Activated naive CD8-positive, alpha-beta T cell (primary cell): ENCODE data around the gene PTPRM.

Source experiments
- H3K27ac Mint-ChIP-seq: one replicate; pipeline ENCODE4 v1.8.0; 2021; ENCODE audit warnings: mixed read lengths
- H3K27me3 Mint-ChIP-seq: one replicate; pipeline ENCODE4 v1.8.0; 2021; ENCODE audit warnings: mixed read lengths
- H3K36me3 Mint-ChIP-seq: one replicate; pipeline ENCODE4 v1.8.0; 2021; ENCODE audit warnings: mixed read lengths
- H3K4me1 Mint-ChIP-seq: one replicate; pipeline ENCODE4 v1.8.0; 2021; ENCODE audit warnings: low read depth, mixed read lengths
- H3K4me3 Mint-ChIP-seq: one replicate; pipeline ENCODE4 v1.8.0; 2021; ENCODE audit warnings: mild to moderate bottlenecking, mixed read lengths
- H3K9me3 Mint-ChIP-seq: one replicate; pipeline ENCODE4 v1.8.0; 2021; ENCODE audit warnings: low read depth, mixed read lengths

Gene PTPRM

GRCh38 chr18:7678389-7678788, 111.3 kb downstream of the PTPRM start:
- H3K36me3 Mint-ChIP-seq = no peaks in the 10 kb centered on the region
- peaks cover 5% of the 10 kb centered on the region for H3K9me3 Mint-ChIP-seq

GRCh38 chr18:7678801-7679200, 111.7 kb downstream of the PTPRM start:
- Mint-ChIP-seq H3K36me3 (no peaks in the 10 kb centered on the region), H3K27me3 (no peaks in the 10 kb centered on the region)

More at GRCh38 chr18:7678389-7678788, 111.3 kb downstream of the PTPRM start:
- H3K27me3 Mint-ChIP-seq = no peaks in the 10 kb centered on the region
- no peak overlapping the region for H3K4me3 Mint-ChIP-seq
- no peak overlapping the region for H3K27ac Mint-ChIP-seq
- no peaks in the 10 kb centered on the region for H3K4me1 Mint-ChIP-seq

GRCh38 chr18:7681298-7681697, 114.2 kb downstream of the PTPRM start:
- H3K4me1 Mint-ChIP-seq = no peaks in the 10 kb centered on the region
- no peak overlapping the region for H3K4me3 Mint-ChIP-seq
- H3K36me3 Mint-ChIP-seq = no peaks in the 10 kb centered on the region
- no peaks in the 10 kb centered on the region for H3K27me3 Mint-ChIP-seq
- no peak overlapping the region for H3K27ac Mint-ChIP-seq
- H3K9me3 Mint-ChIP-seq = peaks cover 5% of the 10 kb centered on the region

More at GRCh38 chr18:7678801-7679200, 111.7 kb downstream of the PTPRM start:
- Mint-ChIP-seq H3K4me3 (no peak overlapping the region), H3K4me1 (no peaks in the 10 kb centered on the region), H3K9me3 (peaks cover 5% of the 10 kb centered on the region), H3K27ac (no peak overlapping the region)

GRCh38 chr18:7682321-7682720, 115.2 kb downstream of the PTPRM start:
- no peaks in the 10 kb centered on the region for H3K36me3 Mint-ChIP-seq
- no peaks in the 10 kb centered on the region for H3K27me3 Mint-ChIP-seq
- no peaks in the 10 kb centered on the region for H3K4me1 Mint-ChIP-seq
- H3K9me3 Mint-ChIP-seq = peaks cover 5% of the 10 kb centered on the region
- H3K27ac Mint-ChIP-seq = no peak overlapping the region
- no peak overlapping the region for H3K4me3 Mint-ChIP-seq

- no peak overlapping the region for H3K4me3 Mint-ChIP-seq
- no peaks in the 10 kb centered on the region for H3K36me3 Mint-ChIP-seq
- H3K27me3 Mint-ChIP-seq = no peaks in the 10 kb centered on the region
- peaks cover 3% of the 10 kb centered on the region for H3K9me3 Mint-ChIP-seq
- no peaks in the 10 kb centered on the region for H3K4me1 Mint-ChIP-seq
- H3K27ac Mint-ChIP-seq = no peak overlapping the region
Measured at GRCh38 chr18:7683753-7684152, 116.6 kb downstream of the PTPRM start.

GRCh38 chr18:7684357-7684756, 117.2 kb downstream of the PTPRM start:
- no peak overlapping the region for H3K4me3 Mint-ChIP-seq

GRCh38 chr18:7684966-7685365, 117.8 kb downstream of the PTPRM start:
- Mint-ChIP-seq H3K27me3 (no peaks in the 10 kb centered on the region), H3K4me1 (no peaks in the 10 kb centered on the region), H3K4me3 (no peak overlapping the region), H3K27ac (no peak overlapping the region), H3K9me3 (no peaks in the 10 kb centered on the region), H3K36me3 (no peaks in the 10 kb centered on the region)

More at GRCh38 chr18:7684357-7684756, 117.2 kb downstream of the PTPRM start:
- no peaks in the 10 kb centered on the region for H3K4me1 Mint-ChIP-seq
- no peak overlapping the region for H3K27ac Mint-ChIP-seq
- no peaks in the 10 kb centered on the region for H3K36me3 Mint-ChIP-seq
- H3K9me3 Mint-ChIP-seq = no peaks in the 10 kb centered on the region
- no peaks in the 10 kb centered on the region for H3K27me3 Mint-ChIP-seq

- no peak overlapping the region for H3K27ac Mint-ChIP-seq
- no peaks in the 10 kb centered on the region for H3K9me3 Mint-ChIP-seq
- H3K4me3 Mint-ChIP-seq = no peak overlapping the region
- no peaks in the 10 kb centered on the region for H3K36me3 Mint-ChIP-seq
- no peaks in the 10 kb centered on the region for H3K27me3 Mint-ChIP-seq
- H3K4me1 Mint-ChIP-seq = no peaks in the 10 kb centered on the region
Measured at GRCh38 chr18:7686278-7686677, 119.2 kb downstream of the PTPRM start.

GRCh38 chr18:7688580-7688979, 121.5 kb downstream of the PTPRM start:
- H3K27ac Mint-ChIP-seq = no peak overlapping the region
- no peaks in the 10 kb centered on the region for H3K4me1 Mint-ChIP-seq
- no peaks in the 10 kb centered on the region for H3K9me3 Mint-ChIP-seq
- no peaks in the 10 kb centered on the region for H3K27me3 Mint-ChIP-seq
- no peak overlapping the region for H3K4me3 Mint-ChIP-seq
- no peaks in the 10 kb centered on the region for H3K36me3 Mint-ChIP-seq

- Mint-ChIP-seq H3K9me3 (no peaks in the 10 kb centered on the region), H3K4me1 (no peaks in the 10 kb centered on the region), H3K27ac (no peak overlapping the region), H3K27me3 (no peaks in the 10 kb centered on the region), H3K36me3 (no peaks in the 10 kb centered on the region), H3K4me3 (no peak overlapping the region)
Measured at GRCh38 chr18:7691206-7691605, 124.1 kb downstream of the PTPRM start.

- Mint-ChIP-seq H3K9me3 (no peaks in the 10 kb centered on the region), H3K27me3 (no peaks in the 10 kb centered on the region), H3K27ac (no peak overlapping the region), H3K4me1 (no peaks in the 10 kb centered on the region), H3K36me3 (no peaks in the 10 kb centered on the region), H3K4me3 (no peak overlapping the region)
Measured at GRCh38 chr18:7696780-7697179, 129.7 kb downstream of the PTPRM start.

- no peaks in the 10 kb centered on the region for H3K27me3 Mint-ChIP-seq
- H3K27ac Mint-ChIP-seq = no peak overlapping the region
- H3K9me3 Mint-ChIP-seq = no peaks in the 10 kb centered on the region
- H3K4me3 Mint-ChIP-seq = no peak overlapping the region
- no peaks in the 10 kb centered on the region for H3K4me1 Mint-ChIP-seq
- no peaks in the 10 kb centered on the region for H3K36me3 Mint-ChIP-seq
Measured at GRCh38 chr18:7697306-7697705, 130.2 kb downstream of the PTPRM start.

GRCh38 chr18:7711495-7711894, 144.4 kb downstream of the PTPRM start:
- Mint-ChIP-seq H3K4me3 (no peak overlapping the region), H3K27me3 (no peaks in the 10 kb centered on the region), H3K36me3 (peaks cover 3% of the 10 kb centered on the region), H3K9me3 (peaks cover 11% of the 10 kb centered on the region), H3K27ac (no peak overlapping the region), H3K4me1 (no peaks in the 10 kb centered on the region)

- H3K27me3 Mint-ChIP-seq = no peaks in the 10 kb centered on the region
- H3K9me3 Mint-ChIP-seq = peaks cover 4% of the 10 kb centered on the region
- no peaks in the 10 kb centered on the region for H3K4me1 Mint-ChIP-seq
- H3K27ac Mint-ChIP-seq = no peak overlapping the region
- H3K4me3 Mint-ChIP-seq = no peak overlapping the region
- H3K36me3 Mint-ChIP-seq = no peaks in the 10 kb centered on the region
Measured at GRCh38 chr18:7720395-7720794, 153.3 kb downstream of the PTPRM start.

GRCh38 chr18:7721532-7721931, 154.4 kb downstream of the PTPRM start:
- Mint-ChIP-seq H3K36me3 (no peaks in the 10 kb centered on the region), H3K4me1 (no peaks in the 10 kb centered on the region), H3K4me3 (no peak overlapping the region), H3K27ac (no peak overlapping the region), H3K27me3 (no peaks in the 10 kb centered on the region), H3K9me3 (peaks cover 4% of the 10 kb centered on the region)

GRCh38 chr18:7722955-7723354, 155.8 kb downstream of the PTPRM start:
- Mint-ChIP-seq H3K9me3 (peaks cover 4% of the 10 kb centered on the region), H3K36me3 (no peaks in the 10 kb centered on the region), H3K4me1 (no peaks in the 10 kb centered on the region), H3K4me3 (no peak overlapping the region), H3K27me3 (no peaks in the 10 kb centered on the region), H3K27ac (no peak overlapping the region)
